Kidney (tissue), 14 donors: ENCODE data around the gene SPRING1. TPM values are rescaled to one million over a fixed set of nuclear protein-coding genes. Genes with fewer than 3 reads are reported as not detected.
A peak's percentile ranks its signal among the peaks of the same experiment; 100 is the strongest.

Experiments used
- DNase-seq, 5 donors: peaks; one replicate each; pipeline ENCODE4 v3.0.0-alpha.2; 2013 to 2020
- FAIRE-seq: peaks from 2 replicates; lab custom pipeline; 2012; peaks lifted over from hg19 to GRCh38; lab: Jason Lieb, UNC
- H3K27ac ChIP-seq, 2 donors: one replicate each; pipeline ENCODE4 v1.7.0; 2013; ENCODE audit warnings: low read depth in 2 of 2, low read length in 2 of 2, inconsistent platforms in 1 of 2
- H3K27me3 ChIP-seq: one replicate; pipeline ENCODE4 v1.7.1; 2013; ENCODE audit warnings: low read length, inconsistent platforms; ENCODE audit not compliant: control insufficient read depth, insufficient read depth
- H3K36me3 ChIP-seq, 3 donors: one replicate each; pipeline versions ENCODE4 v1.7.0 to v1.7.1; 2013; ENCODE audit warnings: low read length in 3 of 3, control low read depth in 1 of 3, inconsistent platforms in 1 of 3; ENCODE audit not compliant: insufficient read depth in 3 of 3, control insufficient read depth in 2 of 3
- H3K4me1 ChIP-seq, 3 donors: one replicate each; pipeline versions ENCODE4 v1.7.0 to v1.7.1; 2013; ENCODE audit warnings: low read length in 3 of 3, inconsistent platforms in 1 of 3, low read depth in 1 of 3; ENCODE audit not compliant: control insufficient read depth in 2 of 3, insufficient read depth in 2 of 3
- H3K4me3 ChIP-seq, 3 donors: one replicate each; pipeline versions ENCODE4 v1.7.0 to v1.8.1; 2013; ENCODE audit warnings: low read length in 3 of 3, control low read depth in 1 of 3, inconsistent platforms in 1 of 3
- H3K9ac ChIP-seq, 3 donors: one replicate each; pipeline versions ENCODE4 v1.7.0 to v1.7.1; 2013; ENCODE audit warnings: low read length in 3 of 3, control low read depth in 1 of 3, inconsistent platforms in 1 of 3
- H3K9me3 ChIP-seq, 3 donors: one replicate each; pipeline versions ENCODE4 v1.7.0 to v1.7.1; 2013; ENCODE audit warnings: low read length in 3 of 3, control low read depth in 1 of 3, inconsistent platforms in 1 of 3; ENCODE audit not compliant: control insufficient read depth in 2 of 3, insufficient read depth in 1 of 3
- intact Hi-C: fragments of 100-400 bp; cut with DNase I; formaldehyde crosslinking; loops from one replicate; pipeline ENCODE4 v1.11.1; 2022
- polyA plus RNA-seq: library from polyadenylated mRNA; stranded (reverse); fragments of 350-450 nt; fragmentation: Illumina TruSeq; extraction: RNeasy Lipid Tissue Mini Kit (QIAGEN cat#74804); gene quantifications from one replicate; pipeline ENCODE4 v1.2.3, GENCODE V29; 2014; ENCODE audit warnings: low read depth, low replicate concordance; ENCODE audit not compliant: insufficient read depth
- total RNA-seq: library from RNA; stranded (reverse); fragmentation: NEBNext Ultra II Directional; extraction: Animal tissue kit (Norgen Biotek cat#: 25700); gene quantifications from one replicate; pipeline ENCODE4 v1.2.1, GENCODE V29; 2021
- TF ChIP-seq, protein P1 (sequence below): IDR thresholded peaks from 3 replicates; pipeline ENCODE4 v1.5.1; 2012; ENCODE audit warnings: mild to moderate bottlenecking, moderate library complexity, borderline replicate concordance; ENCODE audit not compliant: insufficient read depth; ENCODE audit errors: extremely low read depth
- donor health status: control.
- donor health status: control.
- donor health status: control.
- donor health status: control.
- donor health status: control.
- donor health status: DM: yes; HTN: yes; CAD: no.
- donor health status: Normal renal cell carcinoma (clear cell type).

SPRING1 gene
- total and polyA plus RNA-seq, 2 donors from 2014 or later = 45.3 to 49.4 TPM

DNA sequence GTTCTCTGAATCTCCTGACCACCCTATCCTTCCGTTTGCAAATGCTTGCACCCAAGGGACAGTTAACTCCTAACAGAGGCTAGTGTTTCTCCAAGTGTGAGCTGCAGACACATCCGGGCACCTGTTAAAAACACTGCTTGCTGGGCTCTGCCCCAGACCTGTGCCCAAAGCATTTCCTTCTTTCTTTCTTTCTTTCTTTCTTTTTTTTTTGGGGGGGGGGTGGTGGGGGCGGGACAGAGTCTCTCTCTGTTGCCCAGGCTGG, 42.5 kb downstream of the SPRING1 start:
- intact Hi-C loops = no loop called here
- Histone ChIP-seq H3K9ac (no peak overlapping the region), H3K4me3 (no peak overlapping the region), H3K36me3 (no peaks in the 10 kb centered on the region), H3K27ac (no peak overlapping the region), H3K9me3 (no peaks in the 10 kb centered on the region), H3K27me3 (peaks cover 4% of the 10 kb centered on the region), H3K4me1 (peaks cover 0 to 4% (median 3%) of the 10 kb centered on the region in 3 donors)
- DNase-seq (no peak), FAIRE-seq (no peak)
- TF ChIP-seq, protein P1, sequence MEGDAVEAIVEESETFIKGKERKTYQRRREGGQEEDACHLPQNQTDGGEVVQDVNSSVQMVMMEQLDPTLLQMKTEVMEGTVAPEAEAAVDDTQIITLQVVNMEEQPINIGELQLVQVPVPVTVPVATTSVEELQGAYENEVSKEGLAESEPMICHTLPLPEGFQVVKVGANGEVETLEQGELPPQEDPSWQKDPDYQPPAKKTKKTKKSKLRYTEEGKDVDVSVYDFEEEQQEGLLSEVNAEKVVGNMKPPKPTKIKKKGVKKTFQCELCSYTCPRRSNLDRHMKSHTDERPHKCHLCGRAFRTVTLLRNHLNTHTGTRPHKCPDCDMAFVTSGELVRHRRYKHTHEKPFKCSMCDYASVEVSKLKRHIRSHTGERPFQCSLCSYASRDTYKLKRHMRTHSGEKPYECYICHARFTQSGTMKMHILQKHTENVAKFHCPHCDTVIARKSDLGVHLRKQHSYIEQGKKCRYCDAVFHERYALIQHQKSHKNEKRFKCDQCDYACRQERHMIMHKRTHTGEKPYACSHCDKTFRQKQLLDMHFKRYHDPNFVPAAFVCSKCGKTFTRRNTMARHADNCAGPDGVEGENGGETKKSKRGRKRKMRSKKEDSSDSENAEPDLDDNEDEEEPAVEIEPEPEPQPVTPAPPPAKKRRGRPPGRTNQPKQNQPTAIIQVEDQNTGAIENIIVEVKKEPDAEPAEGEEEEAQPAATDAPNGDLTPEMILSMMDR = no peak

DNA sequence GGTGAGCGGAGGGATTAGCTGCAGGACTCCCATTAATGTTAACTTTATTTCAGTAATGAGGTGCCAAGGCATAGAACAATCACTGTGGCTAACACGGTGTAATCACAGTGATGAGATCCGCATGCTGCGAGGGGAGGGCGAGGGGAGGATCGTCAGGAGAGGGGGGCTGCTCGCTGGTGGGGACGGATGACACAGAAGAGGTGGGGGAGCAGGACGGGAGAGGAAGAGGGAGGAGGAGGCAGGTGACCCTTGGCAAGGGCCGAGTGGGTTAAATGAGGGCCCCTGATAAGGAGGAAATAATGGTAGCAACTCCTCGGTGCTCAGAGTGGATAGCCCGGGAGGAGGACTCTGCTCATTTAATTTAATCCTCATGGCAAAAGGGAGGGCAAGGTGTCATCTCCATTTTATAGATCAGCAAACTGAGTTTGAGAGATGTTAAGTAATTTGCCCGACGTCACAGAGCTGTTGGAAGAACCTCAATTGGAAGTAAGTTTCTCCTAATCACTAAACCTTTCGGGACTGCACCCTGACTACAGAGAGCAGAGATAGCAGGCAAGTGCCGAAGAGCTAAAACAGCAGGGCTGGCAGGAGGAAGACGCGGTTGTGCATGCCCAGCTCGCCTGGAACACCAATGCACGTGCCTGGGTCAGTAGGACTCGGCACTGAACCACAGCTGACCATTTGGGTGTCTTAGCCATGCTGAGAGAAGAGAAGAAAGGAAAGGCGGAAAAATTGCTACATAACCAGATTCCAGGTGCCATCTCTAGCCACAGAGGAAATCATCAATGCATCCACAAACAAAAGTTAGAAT, 43.0 kb downstream of the SPRING1 start:
- Histone ChIP-seq H3K27ac (no peak overlapping the region), H3K36me3 (no peaks in the 10 kb centered on the region), H3K4me1 (peaks cover 0 to 4% (median 3%) of the 10 kb centered on the region in 3 donors), H3K27me3 (peaks cover 4% of the 10 kb centered on the region), H3K9ac (no peak overlapping the region), H3K9me3 (no peaks in the 10 kb centered on the region), H3K4me3 (no peak overlapping the region)
- intact Hi-C loops = no loop called here
- no peak for DNase-seq
- TF ChIP-seq, protein P1 = no peak
- FAIRE-seq = no peak

DNA sequence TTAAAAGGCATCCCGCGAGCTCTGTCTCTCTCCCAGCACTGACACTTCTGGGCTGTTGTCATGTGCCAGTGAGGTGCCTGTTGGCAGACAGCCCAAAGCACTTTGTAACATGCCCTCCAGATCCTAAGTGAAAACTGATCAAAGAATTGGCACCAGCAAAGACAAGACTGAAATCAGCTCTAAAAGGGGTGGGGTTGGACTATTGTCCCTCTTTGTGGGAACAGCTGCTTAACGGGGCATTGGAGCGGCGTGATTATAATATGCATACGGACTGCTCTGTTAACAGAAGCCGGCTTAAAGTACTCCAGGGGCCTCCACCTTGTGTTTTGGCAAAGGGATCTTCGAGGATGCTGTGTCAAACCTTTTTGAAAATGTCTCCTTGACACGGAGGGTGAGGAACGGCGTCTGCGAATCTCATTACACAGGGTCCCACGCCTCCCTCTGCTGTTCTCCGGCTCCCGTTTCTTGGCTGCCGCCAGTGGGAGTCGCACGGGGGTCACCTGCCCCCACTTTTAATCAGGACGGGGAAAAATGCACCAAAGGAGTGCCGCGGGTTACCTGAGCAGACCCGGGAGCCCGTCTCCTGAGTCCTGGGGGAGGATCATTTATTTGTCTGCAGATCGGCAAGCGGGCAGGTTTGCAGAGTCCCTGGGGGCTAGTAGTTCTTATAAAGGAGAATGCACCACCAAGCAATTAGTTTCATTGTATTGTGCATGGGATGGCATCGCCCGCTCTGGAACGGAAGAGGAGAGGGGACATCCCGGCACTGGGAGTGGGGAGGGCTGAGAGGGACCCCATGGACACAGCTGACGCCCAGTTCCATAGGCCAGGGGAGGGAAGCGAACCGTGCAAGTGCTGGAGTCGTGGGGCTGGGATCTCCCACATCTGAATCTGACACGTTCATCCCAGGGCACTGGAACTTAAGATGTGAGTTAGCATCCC, 44.3 kb downstream of the SPRING1 start:
- H3K36me3 ChIP-seq = no peaks in the 10 kb centered on the region
- H3K9me3 ChIP-seq = no peaks in the 10 kb centered on the region
- TF ChIP-seq, protein P1 = no peak
- peaks cover 4% of the 10 kb centered on the region for H3K27me3 ChIP-seq
- peak overlapping the region in 1 of 3 donors; percentile 7 for H3K9ac ChIP-seq
- FAIRE-seq = no peak
- H3K27ac ChIP-seq = no peak overlapping the region
- peak overlapping the region in 1 of 3 donors; percentile 48 for H3K4me3 ChIP-seq
- DNase-seq = peak in 1 of 5 donors; percentile 48
- H3K4me1 ChIP-seq = peaks cover 0 to 4% (median 3%) of the 10 kb centered on the region in 3 donors
- intact Hi-C loops = no loop called here
